HG03342 (cell line): ENCODE data around the gene ANTXR1.
"Not testable (repeated sequence)": the region's sequence is repeated elsewhere in the genome, so short reads cannot be mapped to it uniquely, and the experiment has no call there.

Experiments
- ATAC-seq: cut with Tn5 transposase; IDR thresholded peaks from one replicate; pipeline ENCODE4 v1.9.1; 2021; ENCODE audit warnings: mild to moderate bottlenecking, moderate library complexity; ENCODE audit not compliant: unreplicated experiment

The ANTXR1 gene

GRCh38 chr2:69159986-69160385, 147.0 kb downstream of the ANTXR1 start:
- ATAC-seq, result no peak

GRCh38 chr2:69162057-69162456, 149.1 kb downstream of the ANTXR1 start:
- ATAC-seq, result no peak

DNA sequence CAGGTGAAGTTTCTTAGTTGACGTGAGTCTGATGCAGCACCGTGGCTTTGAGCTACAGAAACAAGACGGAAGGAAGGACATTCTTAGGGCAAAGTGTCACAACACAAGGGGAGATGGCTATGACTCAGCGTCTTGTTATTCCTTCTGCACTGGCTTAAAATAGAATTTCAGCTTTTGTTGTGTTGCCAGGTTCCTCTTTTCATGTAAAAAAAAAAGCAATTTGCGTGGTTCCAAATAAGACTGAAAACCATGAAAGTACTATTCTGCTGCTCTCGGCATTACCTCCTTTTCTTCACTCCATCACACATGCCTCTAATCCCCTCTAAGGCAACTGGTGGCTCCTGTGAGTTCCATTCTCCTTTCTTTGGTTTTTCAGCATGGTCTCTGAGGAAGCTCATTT, 150.1 kb downstream of the ANTXR1 start:
- no peak for ATAC-seq

DNA sequence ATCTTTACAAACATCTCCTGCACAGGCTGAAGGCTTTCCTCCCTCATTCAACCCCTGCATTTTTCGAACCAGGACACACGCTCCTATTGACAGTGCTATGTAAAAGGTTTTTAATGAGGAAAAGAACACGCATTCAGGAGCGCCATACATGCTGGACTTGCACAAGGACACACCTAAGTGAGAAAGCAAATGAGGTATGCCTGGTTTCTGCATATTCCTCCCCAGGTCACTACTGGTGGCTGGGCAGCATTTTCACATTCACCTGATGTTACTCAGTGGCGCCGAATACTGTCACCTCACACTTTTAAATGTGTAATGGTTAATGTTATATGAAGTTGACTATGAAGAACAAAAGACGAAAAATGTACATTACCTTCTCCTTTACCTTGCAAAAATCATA, 150.6 kb downstream of the ANTXR1 start:
- ATAC-seq, result no peak

GRCh38 chr2:69164061-69164778, 151.2 kb downstream of the ANTXR1 start:
- ATAC-seq, result no peak

DNA sequence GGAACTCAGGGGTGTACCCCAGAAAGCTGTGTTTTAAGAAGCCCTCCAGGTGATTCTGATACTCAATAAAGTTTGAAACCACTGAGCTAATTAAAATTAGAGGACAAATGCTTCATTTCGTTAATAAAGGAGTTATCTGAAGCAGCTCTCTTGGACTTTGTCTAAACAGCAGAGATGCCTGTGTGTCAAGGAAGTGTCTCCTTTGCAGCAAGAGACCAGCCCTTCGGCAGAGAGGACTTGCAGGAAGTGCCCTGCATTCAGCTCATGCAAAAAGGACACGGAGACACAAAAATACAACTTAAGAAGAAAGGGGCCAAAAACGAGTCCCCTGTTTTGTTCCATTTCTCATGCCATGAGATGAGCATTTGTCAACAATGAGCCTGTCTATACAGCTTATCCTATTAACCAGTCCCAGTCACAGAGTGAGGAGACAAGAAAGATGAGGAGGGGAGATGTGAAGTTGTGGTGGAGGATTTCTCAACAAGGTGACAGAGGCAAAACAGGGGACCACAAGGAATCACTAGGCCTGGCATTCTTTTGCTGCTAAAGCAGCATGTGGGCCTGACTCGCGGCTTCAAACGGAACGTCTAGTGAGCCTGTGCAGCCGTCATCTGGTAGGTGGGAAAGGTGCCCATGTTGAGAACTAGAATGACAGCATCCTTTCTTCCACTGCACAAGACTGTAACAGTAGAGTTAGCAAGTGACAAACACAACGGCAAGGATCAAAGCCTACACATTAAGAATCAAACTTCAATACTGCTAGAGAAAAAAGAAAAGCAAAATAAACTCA, 152.3 kb downstream of the ANTXR1 start:
- ATAC-seq, result no peak

DNA sequence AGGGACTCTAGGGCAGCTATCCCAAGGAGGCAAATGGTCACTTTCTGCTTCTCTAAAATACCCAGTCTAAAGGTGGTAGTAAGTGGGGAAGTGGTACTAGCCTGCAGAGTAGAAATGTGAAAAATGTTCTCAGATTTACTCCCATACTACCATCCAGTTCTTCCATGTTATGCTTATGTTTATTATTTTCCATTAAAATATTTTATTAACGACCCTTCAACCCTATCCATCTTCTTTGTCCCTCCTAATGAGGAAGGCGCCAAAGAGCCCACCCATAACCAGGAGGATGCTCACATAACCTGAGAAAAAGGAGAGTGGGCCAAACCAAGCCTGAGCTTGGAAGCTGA, 153.5 kb downstream of the ANTXR1 start:
- ATAC-seq, result no peak

DNA sequence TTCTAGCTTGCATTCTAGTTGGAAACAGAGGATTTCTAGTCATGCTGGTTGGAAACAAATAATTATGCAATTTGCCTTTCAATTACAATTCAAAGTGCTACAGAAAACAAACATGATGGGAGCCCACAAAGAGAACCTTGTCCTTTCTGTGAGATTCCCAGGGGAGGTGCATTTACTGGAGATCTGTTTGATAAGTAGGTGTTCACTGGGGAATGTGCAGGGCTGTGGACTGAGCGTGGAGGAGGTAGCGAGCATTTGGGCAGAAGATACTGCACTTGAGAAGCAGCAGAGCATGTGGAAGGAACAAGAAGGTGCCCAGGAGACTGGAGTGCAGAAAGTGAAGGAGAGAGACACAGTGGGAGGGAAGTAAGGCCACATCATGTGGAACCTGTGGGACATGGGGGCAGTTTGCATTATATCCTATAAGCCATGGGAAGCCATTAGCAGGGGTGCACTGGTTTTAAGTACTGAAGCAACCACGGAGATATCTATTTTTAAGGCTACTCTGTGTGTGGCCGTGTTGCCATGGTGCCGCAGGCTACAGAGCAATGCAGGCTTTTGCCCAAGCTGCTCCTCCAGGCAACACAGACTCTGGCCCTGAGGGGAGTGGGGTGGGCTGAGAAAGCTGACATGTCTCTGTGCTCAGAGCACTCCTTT, 154.0 kb downstream of the ANTXR1 start:
- ATAC-seq, result no peak

GRCh38 chr2:69167469-69167822, 154.5 kb downstream of the ANTXR1 start:
- ATAC-seq, result no peak

- no peak for ATAC-seq
Observed at GRCh38 chr2:69168144-69168813, 155.3 kb downstream of the ANTXR1 start.

DNA sequence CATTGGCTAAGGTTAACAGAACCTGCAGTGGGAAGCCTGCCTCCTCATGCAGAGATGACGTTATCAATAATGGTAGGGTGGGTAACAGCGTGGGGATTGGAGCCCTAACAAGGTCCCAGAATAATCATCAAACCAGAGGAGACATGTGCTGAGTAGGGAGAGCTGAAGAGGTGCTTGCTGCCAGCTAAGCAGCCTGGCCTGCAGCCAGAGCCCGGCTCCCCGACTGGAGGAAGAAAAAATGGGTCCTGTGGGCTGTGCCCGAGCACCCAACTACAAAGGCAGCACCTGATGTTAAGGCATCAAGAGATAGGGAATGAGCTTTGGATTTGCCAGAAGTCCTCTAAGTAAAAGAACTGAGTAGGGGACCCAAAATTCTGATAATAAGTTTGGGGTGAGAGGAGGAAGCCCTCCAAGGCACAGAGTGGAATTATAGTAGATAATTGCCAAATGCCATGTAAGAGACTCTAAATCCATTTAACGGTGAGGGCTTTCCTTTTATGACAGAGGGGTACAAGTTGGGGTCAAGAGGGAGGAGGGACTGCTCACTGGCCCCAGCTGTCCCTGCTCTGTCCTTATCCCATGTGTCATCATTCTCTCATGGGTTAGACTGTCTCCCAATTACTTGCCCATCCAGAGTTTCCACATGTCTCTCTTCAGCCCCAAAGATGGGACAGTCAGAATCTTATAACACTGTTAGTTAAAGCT, 156.1 kb downstream of the ANTXR1 start:
- no peak for ATAC-seq

GRCh38 chr2:69169655-69170389, 156.8 kb downstream of the ANTXR1 start:
- ATAC-seq, result no peak

DNA sequence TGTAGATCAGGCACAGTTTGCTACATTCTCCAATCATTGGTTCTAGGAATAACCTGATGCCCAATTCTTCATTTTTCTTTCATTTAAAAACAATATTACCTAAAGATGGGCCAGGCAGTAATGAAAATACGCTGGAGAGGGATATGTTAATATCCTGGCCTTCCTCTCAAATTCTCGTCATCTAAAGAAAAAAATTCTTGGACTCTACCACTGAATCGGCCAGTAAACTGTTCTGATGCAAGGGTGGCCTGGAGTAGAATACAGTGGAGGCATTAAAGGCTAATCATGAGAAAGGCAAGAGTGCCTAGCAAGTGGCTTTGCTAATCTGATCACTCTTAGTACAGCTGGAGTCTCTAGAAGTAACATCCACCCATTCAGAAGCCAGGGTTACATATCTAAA, 157.7 kb downstream of the ANTXR1 start:
- no peak for ATAC-seq

GRCh38 chr2:69171116-69171896, 158.3 kb downstream of the ANTXR1 start:
- ATAC-seq, result no peak

DNA sequence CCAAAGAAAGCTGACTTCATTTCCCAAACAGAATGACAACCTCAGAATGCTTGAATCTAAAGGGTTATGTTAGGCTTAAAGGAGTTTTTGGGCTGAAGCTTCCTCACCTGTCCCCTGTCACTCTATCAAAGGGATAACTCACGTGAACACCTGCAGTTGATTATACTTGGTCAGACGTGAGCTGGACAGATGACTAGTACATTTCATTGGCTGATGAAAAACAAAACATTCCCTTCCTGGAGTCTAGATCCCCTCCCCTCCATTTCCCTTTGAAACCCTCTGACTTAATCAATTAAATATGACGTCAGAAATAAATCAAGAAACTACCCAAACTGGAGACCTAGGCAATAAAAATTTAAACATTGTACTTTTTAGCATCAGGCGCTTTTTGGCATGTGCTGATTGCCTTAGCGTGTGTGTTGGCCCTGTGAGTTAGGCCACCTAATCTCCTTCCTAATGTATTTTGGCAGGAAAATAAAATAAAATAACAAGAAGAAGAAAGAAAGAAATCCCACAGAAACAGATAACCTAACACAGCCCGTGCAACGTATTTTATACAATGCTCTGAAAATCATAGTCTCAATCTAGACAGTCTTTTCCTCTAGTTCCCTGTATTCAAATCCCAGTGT, 159.0 kb downstream of the ANTXR1 start:
- no peak for ATAC-seq

- ATAC-seq, result no peak
Observed at GRCh38 chr2:69173706-69174105, 160.7 kb downstream of the ANTXR1 start.

- not testable (repeated sequence) for ATAC-seq
Observed at GRCh38 chr2:69174211-69174610, 161.2 kb downstream of the ANTXR1 start.

- ATAC-seq, result no peak
Observed at GRCh38 chr2:69175790-69176715, 163.1 kb downstream of the ANTXR1 start.
